WTC11 (cell line): ENCODE data around the gene CALU.

Source experiments
- CTCF ChIP-seq: fragments of 200-600 bp; IDR thresholded peaks from 2 replicates; pipeline ENCODE4 v1.8.0; 2022; ENCODE audit warnings: antibody characterized with exemption
- ESRRA ChIP-seq: sonication (generic); formaldehyde crosslinking; IDR thresholded peaks from 2 replicates; pipeline ENCODE4 v1.8.1; 2022; ENCODE audit warnings: mild to moderate bottlenecking, missing genetic modification reagents, borderline replicate concordance
- FOXP1 ChIP-seq: sonication (generic); formaldehyde crosslinking; IDR thresholded peaks from 2 replicates; pipeline ENCODE4 v1.8.0; 2022; ENCODE audit warnings: missing genetic modification reagents, mild to moderate bottlenecking, moderate library complexity, borderline replicate concordance
- IRF2 ChIP-seq: sonication (generic); formaldehyde crosslinking; IDR thresholded peaks from 2 replicates; pipeline ENCODE4 v1.8.0; 2022; ENCODE audit warnings: low read depth, missing genetic modification reagents, borderline replicate concordance
- MAX ChIP-seq: sonication (generic); formaldehyde crosslinking; IDR thresholded peaks from 2 replicates; pipeline ENCODE4 v1.8.0; 2022; ENCODE audit warnings: mild to moderate bottlenecking, missing genetic modification reagents
- MYBL2 ChIP-seq: sonication (generic); formaldehyde crosslinking; IDR thresholded peaks from 2 replicates; pipeline ENCODE4 v1.8.1; 2023; ENCODE audit warnings: mild to moderate bottlenecking, moderate library complexity, missing genetic modification reagents
- NFYB ChIP-seq: sonication (generic); formaldehyde crosslinking; conservative IDR thresholded peaks from 2 replicates; pipeline ENCODE4 v1.8.0; 2022; ENCODE audit warnings: low read depth, missing genetic modification reagents
- USF2 ChIP-seq: sonication (generic); formaldehyde crosslinking; IDR thresholded peaks from 2 replicates; pipeline ENCODE4 v1.8.1; 2023; ENCODE audit warnings: mild to moderate bottlenecking, missing genetic modification reagents, moderate library complexity

GRCh38 chr7:128745706-128746105 lies 6.5 kb downstream of the CALU start:
- TF ChIP-seq FOXP1 (CRISPR knock-in tag) (no peak), CTCF (no peak), MYBL2 (CRISPR knock-in tag) (no peak), NFYB (CRISPR knock-in tag) (no peak), MAX (CRISPR knock-in tag) (no peak), ESRRA (no peak), IRF2 (CRISPR knock-in tag) (no peak), USF2 (CRISPR knock-in tag) (no peak)
